Epithelial cell of proximal tubule (primary cell): Measurements from ENCODE around the gene SCCPDH. TPM values are rescaled to one million over a fixed set of nuclear protein-coding genes. Genes with fewer than 3 reads are reported as not detected.
"Not testable (repeated sequence)": the region's sequence is repeated elsewhere in the genome, so short reads cannot be mapped to it uniquely, and the experiment has no call there.

Experiments used
- DNase-seq: peaks from one replicate; pipeline ENCODE4 v3.0.0-alpha.2; 2011; ENCODE audit warnings: low read depth
- H3K4me3 ChIP-seq: 2 replicates; pipeline ENCODE4 v1.5.1; 2011; ENCODE audit warnings: low read depth, mild to moderate bottlenecking, low read length
- CTCF ChIP-seq: conservative IDR thresholded peaks from 2 replicates; pipeline ENCODE4 v1.5.1; 2012; ENCODE audit warnings: low read depth, mild to moderate bottlenecking, low read length
- total RNA-seq: library from RNA; depleted of rRNA; stranded (reverse); fragments of >200 nt; gene quantifications from 2 replicates; pipeline ENCODE4 v1.2.3, GENCODE V29; 2015

SCCPDH gene
- total RNA-seq, 1 donor from 2014 or later: 40.8 TPM

GRCh38 chr1:246733704-246734103, 9.5 kb downstream of the SCCPDH start:
- H3K4me3 ChIP-seq: no peak overlapping the region
- no peak for DNase-seq
- no peak for TF ChIP-seq CTCF

- DNase-seq: no peak
- TF ChIP-seq CTCF: no peak
- no peak overlapping the region for H3K4me3 ChIP-seq
Observed at GRCh38 chr1:246734866-246735265, 10.7 kb downstream of the SCCPDH start.

- no peak overlapping the region for H3K4me3 ChIP-seq
- TF ChIP-seq CTCF: no peak
- no peak for DNase-seq
Observed at GRCh38 chr1:246735735-246736134, 11.5 kb downstream of the SCCPDH start.

- no peak overlapping the region for H3K4me3 ChIP-seq
- no peak for DNase-seq
- TF ChIP-seq CTCF: no peak
Observed at GRCh38 chr1:246742396-246742795, 18.2 kb downstream of the SCCPDH start.

GRCh38 chr1:246746155-246746554, 21.9 kb downstream of the SCCPDH start:
- H3K4me3 ChIP-seq, DNase-seq: not testable (repeated sequence)

GRCh38 chr1:246748006-246748405, 23.8 kb downstream of the SCCPDH start:
- DNase-seq: no peak
- no peak overlapping the region for H3K4me3 ChIP-seq
- TF ChIP-seq CTCF: no peak

GRCh38 chr1:246748867-246749266, 24.7 kb downstream of the SCCPDH start:
- no peak overlapping the region for H3K4me3 ChIP-seq
- DNase-seq: peak; percentile 89
- no peak for TF ChIP-seq CTCF

- no peak for TF ChIP-seq CTCF
- DNase-seq: no peak
Observed at GRCh38 chr1:246750752-246751151, 26.5 kb downstream of the SCCPDH start.

More at GRCh38 chr1:246750752-246751151, 26.5 kb downstream of the SCCPDH start:
- H3K4me3 ChIP-seq: no peak overlapping the region
